ENCODE data around the gene DDRGK1.
A peak's percentile ranks its signal among the peaks of the same experiment; 100 is the strongest.

The DDRGK1 gene

GRCh38 chr20:3240776-3241363, 36.4 kb upstream of the DDRGK1 start:
- TF ChIP-seq, protein P1, sequence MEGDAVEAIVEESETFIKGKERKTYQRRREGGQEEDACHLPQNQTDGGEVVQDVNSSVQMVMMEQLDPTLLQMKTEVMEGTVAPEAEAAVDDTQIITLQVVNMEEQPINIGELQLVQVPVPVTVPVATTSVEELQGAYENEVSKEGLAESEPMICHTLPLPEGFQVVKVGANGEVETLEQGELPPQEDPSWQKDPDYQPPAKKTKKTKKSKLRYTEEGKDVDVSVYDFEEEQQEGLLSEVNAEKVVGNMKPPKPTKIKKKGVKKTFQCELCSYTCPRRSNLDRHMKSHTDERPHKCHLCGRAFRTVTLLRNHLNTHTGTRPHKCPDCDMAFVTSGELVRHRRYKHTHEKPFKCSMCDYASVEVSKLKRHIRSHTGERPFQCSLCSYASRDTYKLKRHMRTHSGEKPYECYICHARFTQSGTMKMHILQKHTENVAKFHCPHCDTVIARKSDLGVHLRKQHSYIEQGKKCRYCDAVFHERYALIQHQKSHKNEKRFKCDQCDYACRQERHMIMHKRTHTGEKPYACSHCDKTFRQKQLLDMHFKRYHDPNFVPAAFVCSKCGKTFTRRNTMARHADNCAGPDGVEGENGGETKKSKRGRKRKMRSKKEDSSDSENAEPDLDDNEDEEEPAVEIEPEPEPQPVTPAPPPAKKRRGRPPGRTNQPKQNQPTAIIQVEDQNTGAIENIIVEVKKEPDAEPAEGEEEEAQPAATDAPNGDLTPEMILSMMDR (IDR thresholded peaks at IDR 0.05; ENCODE audit: low read length, missing control alignments): no peak
- no peak for DNase-seq (ENCODE audit: low read depth)
- H3K4me3 ChIP-seq (replicated peaks; ENCODE audit: low read depth, low read length): peak overlapping the region; percentile 66

DNA sequence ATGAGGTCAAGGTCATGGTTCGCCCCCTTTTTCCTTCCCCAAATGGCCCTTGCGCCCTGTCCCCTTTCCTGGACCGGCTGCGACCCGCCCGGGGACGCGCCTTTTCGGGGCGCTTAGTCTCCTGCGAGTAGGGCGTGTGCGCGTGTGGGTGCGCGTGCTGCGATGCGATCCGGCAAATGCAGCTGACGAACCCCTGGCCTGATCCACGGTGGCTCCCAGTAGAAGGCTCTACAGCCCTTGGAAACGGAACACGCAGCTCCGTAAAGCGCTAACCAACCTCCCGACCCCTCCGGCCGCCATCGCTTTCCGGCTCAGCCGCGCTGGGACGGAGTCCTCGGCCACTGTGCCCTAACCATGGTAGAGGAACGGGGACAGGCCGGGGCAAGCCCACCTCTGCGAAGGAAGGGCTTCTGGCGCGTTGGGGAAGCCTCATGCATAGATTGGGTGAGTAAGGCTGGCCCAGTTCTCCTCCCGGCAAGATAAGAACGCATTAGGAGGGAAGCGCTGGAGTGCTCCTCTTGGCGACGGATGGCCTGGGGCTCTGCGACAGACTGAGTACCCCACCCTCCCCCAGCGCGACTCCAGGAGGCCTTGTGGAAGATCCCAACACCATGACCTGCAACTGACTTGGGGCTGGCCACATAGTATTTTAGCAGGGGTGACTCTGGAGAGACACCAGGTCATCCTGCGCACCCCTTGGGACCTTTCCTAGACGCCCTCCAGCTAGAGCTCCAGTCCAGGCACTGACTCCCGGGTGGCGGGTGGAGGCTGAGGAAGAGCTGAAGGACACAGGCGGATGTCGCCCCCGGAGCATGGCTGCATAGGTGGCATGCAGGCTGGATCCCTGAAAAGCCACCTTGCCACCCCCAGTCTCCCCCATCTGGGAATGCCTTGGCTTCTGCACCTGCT, 35.6 kb upstream of the DDRGK1 start:
- TF ChIP-seq, protein P1 (IDR thresholded peaks at IDR 0.05; ENCODE audit: low read length, missing control alignments): no peak
- H3K4me3 ChIP-seq (replicated peaks; ENCODE audit: low read depth, low read length): peak overlapping the region; percentile 66
- DNase-seq (ENCODE audit: low read depth): peak; percentile 26

DNA sequence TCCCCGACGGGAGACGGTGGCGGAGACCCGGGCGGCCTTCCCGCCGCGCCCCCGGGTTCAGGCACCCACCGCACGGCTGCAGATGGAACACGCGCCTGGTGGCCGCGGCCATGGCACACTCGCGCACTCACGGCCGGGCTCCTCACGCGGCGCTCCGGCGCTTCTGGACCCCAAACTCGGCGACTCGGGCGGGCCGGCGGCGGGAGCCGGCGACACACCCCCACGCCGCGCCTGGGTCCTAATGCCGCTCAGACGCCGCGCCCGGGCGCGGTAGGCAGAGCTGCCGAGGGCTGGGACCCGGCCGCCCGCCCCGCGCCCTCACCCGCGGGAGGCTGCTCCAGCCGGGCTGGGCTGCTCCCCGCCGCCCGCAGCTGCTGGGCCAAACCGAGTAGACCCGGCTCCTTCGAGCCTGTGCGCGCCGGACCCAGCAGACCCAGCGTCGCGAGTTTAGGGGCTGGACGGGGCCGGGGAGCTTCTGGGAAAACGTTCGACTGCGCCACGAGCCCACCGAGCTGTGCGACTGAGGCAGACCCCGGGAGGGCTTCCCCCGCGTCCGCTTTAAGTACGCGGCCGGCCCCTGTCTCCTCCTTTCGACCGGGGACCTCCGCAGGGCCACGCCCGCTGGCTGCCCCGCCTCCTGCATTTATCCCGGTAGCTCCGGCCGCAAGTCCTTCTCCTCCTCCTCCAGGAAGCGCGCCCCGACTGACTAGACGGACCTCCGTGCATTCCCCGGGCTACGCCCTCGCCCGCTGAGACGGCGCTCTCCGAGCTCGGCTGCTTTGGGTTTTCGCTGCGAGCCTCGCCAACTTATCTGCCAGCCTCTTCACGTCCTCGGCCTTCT, 34.8 kb upstream of the DDRGK1 start, which contains the start of gene SLC4A11:
SLC4A11 (minus strand) TSS at position 165 of the 841 bp plus-strand sequence; CDS start at position 112, 53 bp downstream.
- peak; percentile 62 for DNase-seq (ENCODE audit: low read depth)
- TF ChIP-seq, protein P1 (IDR thresholded peaks at IDR 0.05; ENCODE audit: low read length, missing control alignments): no peak
- H3K4me3 ChIP-seq (replicated peaks; ENCODE audit: low read depth, low read length): peak within 1 kb of the TSS; percentile 66

DNA sequence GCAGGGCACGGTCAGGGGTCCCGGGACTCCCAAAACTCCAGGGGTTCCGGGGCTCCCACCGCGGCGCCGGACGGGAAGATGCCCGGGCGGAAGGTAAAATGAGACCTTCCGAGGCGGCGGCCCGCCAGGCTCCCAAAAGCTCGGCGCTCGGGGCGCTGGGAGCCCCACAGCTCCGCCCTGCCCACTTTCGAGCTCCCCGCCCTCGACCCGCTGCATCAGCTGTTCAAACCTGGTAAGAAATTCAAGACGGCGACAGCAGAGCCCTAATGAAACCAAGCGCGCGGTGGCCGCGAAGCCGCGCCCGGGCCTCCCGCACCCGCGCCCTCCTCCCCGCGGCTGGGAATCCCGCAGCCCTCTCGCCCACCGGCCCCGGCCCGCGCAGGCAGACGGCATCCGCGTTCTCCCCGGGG, 34.1 kb upstream of the DDRGK1 start:
- TF ChIP-seq, protein P1 (IDR thresholded peaks at IDR 0.05; ENCODE audit: low read length, missing control alignments): no peak
- no peak for DNase-seq (ENCODE audit: low read depth)
- peak overlapping the region; percentile 66 for H3K4me3 ChIP-seq (replicated peaks; ENCODE audit: low read depth, low read length)

- H3K4me3 ChIP-seq (replicated peaks; ENCODE audit: low read depth, low read length): peak overlapping the region; percentile 66
- no peak for DNase-seq (ENCODE audit: low read depth)
- TF ChIP-seq, protein P1 (IDR thresholded peaks at IDR 0.05; ENCODE audit: low read length, missing control alignments): no peak
Observed at GRCh38 chr20:3237958-3238615, 33.6 kb upstream of the DDRGK1 start.
